MM.1S (cell line): Measurements from ENCODE around the gene ZNF546.

Experiments used
- DNase-seq: peaks from one replicate; pipeline ENCODE4 v3.0.0-alpha.2; 2015
- H2AFZ ChIP-seq: fragments of 300-600 bp; sonication (generic); 2 replicates; pipeline ENCODE4 v1.6.0; 2016; ENCODE audit warnings: antibody characterized with exemption, low read length
- H3F3A ChIP-seq: fragments of 300-600 bp; sonication (generic); 2 replicates; pipeline ENCODE4 v1.6.1; 2016; ENCODE audit warnings: mild to moderate bottlenecking, antibody characterized with exemption, low read length, moderate library complexity, mixed read lengths; ENCODE audit not compliant: insufficient read depth
- H3K27ac ChIP-seq: fragments of 300-600 bp; sonication (generic); 2 replicates; pipeline ENCODE4 v1.5.1; 2016; ENCODE audit warnings: mild to moderate bottlenecking, low read length
- H3K27me3 ChIP-seq: fragments of 300-600 bp; sonication (generic); replicated peaks from 2 replicates; pipeline ENCODE4 v1.6.0; 2016; ENCODE audit warnings: low read length; ENCODE audit not compliant: insufficient read depth
- H3K36me3 ChIP-seq: fragments of 300-600 bp; sonication (generic); replicated peaks from 2 replicates; pipeline ENCODE4 v1.6.1; 2016; ENCODE audit warnings: mild to moderate bottlenecking, low read length, mixed read lengths; ENCODE audit not compliant: insufficient read depth
- H3K4me1 ChIP-seq: fragments of 300-600 bp; sonication (generic); 2 replicates; pipeline ENCODE4 v1.6.1; 2016; ENCODE audit warnings: low read length, mixed read lengths
- H3K4me2 ChIP-seq: fragments of 300-600 bp; sonication (generic); 2 replicates; pipeline ENCODE4 v1.6.0; 2016; ENCODE audit warnings: low read depth, low read length
- H3K4me3 ChIP-seq: fragments of 300-600 bp; sonication (generic); 2 replicates; pipeline ENCODE4 v1.5.1; 2016; ENCODE audit warnings: low read length, mixed read lengths
- H3K79me2 ChIP-seq: fragments of 300-600 bp; sonication (generic); 2 replicates; pipeline ENCODE4 v1.6.1; 2016; ENCODE audit warnings: mixed run types, low read length, mixed read lengths
- H3K9ac ChIP-seq: fragments of 300-600 bp; sonication (generic); 2 replicates; pipeline ENCODE4 v1.6.1; 2016; ENCODE audit warnings: low read length, mixed read lengths
- H3K9me2 ChIP-seq: fragments of 300-600 bp; sonication (generic); replicated peaks from 2 replicates; pipeline ENCODE4 v1.6.1; 2016; ENCODE audit warnings: mild to moderate bottlenecking, low read length, mixed read lengths; ENCODE audit not compliant: insufficient read depth
- H3K9me3 ChIP-seq: fragments of 300-600 bp; sonication (generic); replicated peaks from 2 replicates; pipeline ENCODE4 v1.6.1; 2016; ENCODE audit warnings: mild to moderate bottlenecking, low read length, mixed read lengths; ENCODE audit not compliant: insufficient read depth
- H4K20me1 ChIP-seq: fragments of 300-600 bp; sonication (generic); 2 replicates; pipeline ENCODE4 v1.6.1; 2016; ENCODE audit warnings: mild to moderate bottlenecking, low read length, moderate library complexity, mixed read lengths; ENCODE audit not compliant: insufficient read depth
- EZH2 ChIP-seq: fragments of 300-600 bp; sonication (generic); optimal IDR thresholded peaks from 2 replicates; pipeline ENCODE3; 2017; ENCODE audit warnings: low read depth, mild to moderate bottlenecking, antibody characterized with exemption, low read length, mixed read lengths
- EZH2phosphoT487 ChIP-seq: fragments of 300-600 bp; sonication (generic); IDR thresholded peaks from 2 replicates; pipeline ENCODE4 v1.6.1; 2018; ENCODE audit warnings: antibody characterized with exemption, low read length
- TF ChIP-seq, protein P1 (sequence below): fragments of 300-600 bp; sonication (generic); IDR thresholded peaks from 2 replicates; pipeline ENCODE4 v1.5.1; 2016; ENCODE audit warnings: antibody characterized with exemption, low read length, mixed read lengths

Gene ZNF546

DNA sequence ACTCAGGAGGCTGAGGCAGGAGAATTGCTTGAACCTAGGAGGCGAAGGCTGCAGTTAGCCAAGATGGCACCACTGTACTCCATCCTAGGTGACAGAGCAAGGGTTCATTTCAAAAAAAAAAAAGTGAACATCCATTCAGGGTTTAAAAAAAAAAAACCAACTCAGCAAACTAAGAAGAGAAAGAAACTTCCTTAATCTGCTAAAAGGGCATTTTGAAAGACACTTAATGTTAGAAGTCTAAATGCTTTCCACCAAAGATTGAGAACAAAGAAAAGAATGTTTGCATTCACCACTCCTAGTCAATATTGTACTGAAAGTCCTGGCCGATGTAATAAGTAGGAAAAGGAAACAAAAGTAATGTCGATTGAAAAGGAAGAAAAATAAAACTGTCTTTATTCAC lies 33.0 kb upstream of the ZNF546 start:
- peak overlapping the region; percentile 27; the same call in 1 of the 2 replicates for H2AFZ ChIP-seq
- H3K4me3 ChIP-seq: no peak overlapping the region
- H3K4me2 ChIP-seq: peak overlapping the region; percentile 34; the same call in 1 of the 2 replicates
- DNase-seq: no peak
- H3K4me1 ChIP-seq: peaks cover 7% of the 10 kb centered on the region; the same call in 1 of the 2 replicates
- TF ChIP-seq EZH2 (no peak), EZH2phosphoT487 (no peak)
- TF ChIP-seq, protein P1, sequence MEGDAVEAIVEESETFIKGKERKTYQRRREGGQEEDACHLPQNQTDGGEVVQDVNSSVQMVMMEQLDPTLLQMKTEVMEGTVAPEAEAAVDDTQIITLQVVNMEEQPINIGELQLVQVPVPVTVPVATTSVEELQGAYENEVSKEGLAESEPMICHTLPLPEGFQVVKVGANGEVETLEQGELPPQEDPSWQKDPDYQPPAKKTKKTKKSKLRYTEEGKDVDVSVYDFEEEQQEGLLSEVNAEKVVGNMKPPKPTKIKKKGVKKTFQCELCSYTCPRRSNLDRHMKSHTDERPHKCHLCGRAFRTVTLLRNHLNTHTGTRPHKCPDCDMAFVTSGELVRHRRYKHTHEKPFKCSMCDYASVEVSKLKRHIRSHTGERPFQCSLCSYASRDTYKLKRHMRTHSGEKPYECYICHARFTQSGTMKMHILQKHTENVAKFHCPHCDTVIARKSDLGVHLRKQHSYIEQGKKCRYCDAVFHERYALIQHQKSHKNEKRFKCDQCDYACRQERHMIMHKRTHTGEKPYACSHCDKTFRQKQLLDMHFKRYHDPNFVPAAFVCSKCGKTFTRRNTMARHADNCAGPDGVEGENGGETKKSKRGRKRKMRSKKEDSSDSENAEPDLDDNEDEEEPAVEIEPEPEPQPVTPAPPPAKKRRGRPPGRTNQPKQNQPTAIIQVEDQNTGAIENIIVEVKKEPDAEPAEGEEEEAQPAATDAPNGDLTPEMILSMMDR: no peak
- H3K9ac ChIP-seq: no peak overlapping the region
- H3F3A ChIP-seq: no peaks in the 10 kb centered on the region
- H4K20me1 ChIP-seq: no peaks in the 10 kb centered on the region
- no peaks in the 10 kb centered on the region for H3K79me2 ChIP-seq
- no peaks in the 10 kb centered on the region for H3K9me3 ChIP-seq
- H3K27me3 ChIP-seq: no peaks in the 10 kb centered on the region
- no peaks in the 10 kb centered on the region for H3K9me2 ChIP-seq
- no peak overlapping the region for H3K27ac ChIP-seq
- no peaks in the 10 kb centered on the region for H3K36me3 ChIP-seq

DNA sequence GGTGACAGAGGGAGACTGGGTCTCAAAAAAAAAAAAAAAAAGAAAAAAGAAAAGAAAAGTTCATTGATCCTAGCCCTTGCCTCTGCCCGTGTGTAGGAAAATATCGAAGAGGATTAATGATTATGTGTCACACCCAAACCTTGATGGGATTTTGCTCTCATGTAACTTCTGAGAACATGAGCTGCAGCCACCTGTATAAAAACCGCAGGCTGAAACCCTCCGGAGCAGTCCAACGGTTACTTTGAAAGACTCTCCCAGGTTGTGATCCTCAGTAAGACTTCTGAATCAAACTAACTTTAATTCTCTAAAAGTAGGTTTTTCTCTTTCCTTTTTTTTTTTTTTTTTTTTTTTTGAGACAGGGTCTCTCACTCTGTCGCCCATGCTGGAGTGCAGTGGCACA lies 30.2 kb upstream of the ZNF546 start:
- Histone ChIP-seq H3K27ac (no peak overlapping the region), H3K9ac (no peak overlapping the region), H3K4me3 (no peak overlapping the region), H3K4me1 (peaks cover 13% of the 10 kb centered on the region), H3K36me3 (no peaks in the 10 kb centered on the region), H3K9me2 (no peaks in the 10 kb centered on the region), H3K9me3 (no peaks in the 10 kb centered on the region), H3K4me2 (no peak overlapping the region), H3F3A (no peaks in the 10 kb centered on the region), H4K20me1 (no peaks in the 10 kb centered on the region), H3K27me3 (no peaks in the 10 kb centered on the region), H3K79me2 (peaks cover 7% of the 10 kb centered on the region), H2AFZ (no peak overlapping the region)
- no peak for DNase-seq
- TF ChIP-seq, protein P1: no peak
- TF ChIP-seq EZH2 (no peak), EZH2phosphoT487 (no peak)

DNA sequence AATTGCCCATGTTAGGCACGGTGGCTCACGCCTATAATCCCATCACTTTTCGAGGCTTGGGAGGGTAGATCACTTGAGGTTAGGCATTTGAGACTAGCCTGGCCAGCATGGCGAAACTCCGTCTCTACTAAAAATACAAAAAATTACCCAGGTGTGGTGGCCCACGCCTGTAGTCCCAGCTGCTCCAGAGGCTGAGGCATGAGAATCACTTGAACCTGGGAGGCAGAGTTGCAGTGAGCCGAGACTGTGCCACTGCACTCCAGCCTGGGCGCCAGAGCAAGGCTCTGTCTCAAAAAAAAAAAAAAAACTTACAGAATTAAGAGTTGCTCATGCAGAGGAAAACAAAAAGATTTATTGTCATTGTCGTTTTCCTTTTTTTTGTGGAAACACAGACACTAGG lies 29.3 kb upstream of the ZNF546 start:
- Histone ChIP-seq H3K27ac (no peak overlapping the region), H4K20me1 (no peaks in the 10 kb centered on the region), H3K27me3 (no peaks in the 10 kb centered on the region), H3K36me3 (no peaks in the 10 kb centered on the region), H3K79me2 (peaks cover 16% of the 10 kb centered on the region), H3K9ac (no peak overlapping the region), H3K9me2 (no peaks in the 10 kb centered on the region), H3K9me3 (no peaks in the 10 kb centered on the region), H3K4me3 (no peak overlapping the region), H2AFZ (no peak overlapping the region), H3K4me1 (peaks cover 20% of the 10 kb centered on the region), H3F3A (no peaks in the 10 kb centered on the region), H3K4me2 (no peak overlapping the region)
- no peak for DNase-seq
- no peak for TF ChIP-seq EZH2
- TF ChIP-seq EZH2phosphoT487: no peak
- TF ChIP-seq, protein P1: no peak
